ENCODE results near the gene PLCL1.

DNA sequence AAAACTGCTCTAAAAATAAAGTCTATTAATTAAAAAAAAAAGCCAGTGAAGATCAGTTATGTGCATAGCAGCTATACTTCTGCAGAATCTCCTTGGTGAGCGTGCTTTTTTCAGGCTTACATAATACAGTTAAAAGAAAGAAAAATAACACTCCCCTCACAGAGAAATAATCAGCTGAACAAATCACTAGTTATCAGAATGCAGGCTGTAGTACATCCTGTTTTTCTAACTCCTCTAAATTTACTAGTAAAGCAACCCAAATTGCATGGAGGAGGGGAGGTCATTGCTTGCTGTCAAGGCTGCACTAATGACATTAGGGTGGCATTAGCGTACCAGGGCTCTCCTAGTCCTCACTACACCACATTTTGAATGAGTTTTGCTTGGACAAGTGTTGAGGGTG lies 192.2 kb downstream of the PLCL1 start:
- TF ChIP-seq CTCF (IDR thresholded peaks at IDR 0.05) (no peak), EP300 (IDR thresholded peaks at IDR 0.05; ENCODE audit: borderline replicate concordance in 1 of 2, low read depth in 1 of 2, low read length in 1 of 2) (no peak), RFX5 (IDR thresholded peaks at IDR 0.05; ENCODE audit: low read length) (no peak), MAX (IDR thresholded peaks at IDR 0.05; ENCODE audit: low read depth) (no peak), NFIC (IDR thresholded peaks at IDR 0.05; ENCODE audit: borderline replicate concordance) (no peak), GATA2 (CRISPR knock-in tag; IDR thresholded peaks at IDR 0.05) (no peak)

Measured in SK-N-SH (cell line).